Measurements from ENCODE around the gene PLAU.
"Not testable (repeated sequence)": the region's sequence is repeated elsewhere in the genome, so short reads cannot be mapped to it uniquely, and the experiment has no call there.

- not testable (repeated sequence) for TF ChIP-seq CTCF (IDR thresholded peaks at IDR 0.05; ENCODE audit: poor library complexity); EZH2 (IDR thresholded peaks at IDR 0.05; ENCODE audit: borderline replicate concordance)
Measured at GRCh38 chr10:73889416-73889815, 21.5 kb upstream of the PLAU start.

Measured in hepatocyte (in vitro differentiated cells).